Neural progenitor cell (in vitro differentiated cells): Measurements from ENCODE around the gene TBCB. TPM values are rescaled to one million over a fixed set of nuclear protein-coding genes. Genes with fewer than 3 reads are reported as not detected.

Experiments used
- DNase-seq: peaks from one replicate; pipeline ENCODE4 v3.0.0-alpha.2; 2016; ENCODE audit warnings: low spot score
- H2AFZ ChIP-seq: fragments of 200-600 bp; sonication (generic); replicated peaks from 2 replicates; pipeline ENCODE4 v1.6.1; 2016; ENCODE audit warnings: antibody characterized with exemption
- H3F3A ChIP-seq: fragments of 200-600 bp; sonication (generic); 2 replicates; pipeline ENCODE4 v1.6.1; 2016; ENCODE audit warnings: antibody characterized with exemption, low read depth
- H3K27ac ChIP-seq: fragments of 200-600 bp; sonication (generic); 2 replicates; pipeline ENCODE4 v1.5.1; 2016; ENCODE audit warnings: mild to moderate bottlenecking
- H3K27me3 ChIP-seq: fragments of 200-600 bp; sonication (generic); 2 replicates; pipeline ENCODE4 v1.6.1; 2016; ENCODE audit warnings: mild to moderate bottlenecking, moderate library complexity
- H3K36me3 ChIP-seq: fragments of 200-600 bp; sonication (generic); 2 replicates; pipeline ENCODE4 v1.5.1; 2016
- H3K4me1 ChIP-seq: fragments of 200-600 bp; sonication (generic); 2 replicates; pipeline ENCODE4 v1.6.1; 2016; ENCODE audit warnings: mixed run types
- H3K4me2 ChIP-seq: fragments of 200-600 bp; sonication (generic); 2 replicates; pipeline ENCODE4 v1.6.1; 2016
- H3K4me3 ChIP-seq: fragments of 200-600 bp; sonication (generic); 2 replicates; pipeline ENCODE4 v1.5.1; 2016
- H3K79me2 ChIP-seq: fragments of 200-600 bp; sonication (generic); 2 replicates; pipeline ENCODE4 v1.6.1; 2016; ENCODE audit warnings: low read depth
- H3K9ac ChIP-seq: fragments of 200-600 bp; sonication (generic); 2 replicates; pipeline ENCODE4 v1.6.1; 2016
- H3K9me3 ChIP-seq: fragments of 200-600 bp; sonication (generic); 2 replicates; pipeline ENCODE4 v1.5.1; 2016; ENCODE audit warnings: low read depth
- H4K20me1 ChIP-seq: fragments of 200-600 bp; sonication (generic); 2 replicates; pipeline ENCODE4 v1.6.1; 2016; ENCODE audit warnings: low read depth
- H3K27ac Mint-ChIP-seq: 3 replicates; pipeline ENCODE4 v1.8.0; 2021; ENCODE audit warnings: mixed read lengths
- H3K27me3 Mint-ChIP-seq: 2 replicates; pipeline ENCODE4 v1.8.0; 2022; ENCODE audit warnings: low read depth, mild to moderate bottlenecking, inconsistent platforms, moderate library complexity, mixed read lengths; ENCODE audit not compliant: insufficient read depth
- H3K36me3 Mint-ChIP-seq: 3 replicates; pipeline ENCODE4 v1.8.0; 2021; ENCODE audit warnings: mixed read lengths
- H3K4me1 Mint-ChIP-seq: 3 replicates; pipeline ENCODE4 v1.8.0; 2021; ENCODE audit warnings: mixed read lengths
- H3K4me3 Mint-ChIP-seq: 3 replicates; pipeline ENCODE4 v1.8.0; 2021; ENCODE audit warnings: mild to moderate bottlenecking, moderate library complexity, mixed read lengths
- H3K9me3 Mint-ChIP-seq: 3 replicates; pipeline ENCODE4 v1.8.0; 2020; ENCODE audit warnings: mixed read lengths
- CTCF ChIP-seq: fragments of 200-600 bp; sonication (generic); IDR thresholded peaks from 2 replicates; pipeline ENCODE4 v1.5.1; 2017; ENCODE audit warnings: antibody characterized with exemption, mild to moderate bottlenecking
- EZH2 ChIP-seq: fragments of 200-600 bp; sonication (generic); IDR thresholded peaks from 2 replicates; pipeline ENCODE4 v1.6.1; 2017; ENCODE audit warnings: antibody characterized with exemption, mild to moderate bottlenecking, moderate library complexity
- EZH2phosphoT487 ChIP-seq: fragments of 200-600 bp; sonication (generic); IDR thresholded peaks from 2 replicates; pipeline ENCODE4 v1.6.1; 2017; ENCODE audit warnings: antibody characterized with exemption
- total RNA-seq: library from RNA; depleted of rRNA; stranded (reverse); fragments of >200 nt; gene quantifications from 2 replicates; pipeline ENCODE4 v1.2.3, GENCODE V29; 2015; ENCODE audit warnings: low replicate concordance

TBCB gene
- total RNA-seq, 1 donor from 2014 or later: 166 TPM

GRCh38 chr19:36140304-36141038 lies 25.2 kb downstream of the TBCB start:
- no peak for TF ChIP-seq EZH2phosphoT487
- TF ChIP-seq CTCF: no peak
- no peak for TF ChIP-seq EZH2
- Histone ChIP-seq H3K4me1 (peaks cover 7% of the 10 kb centered on the region), H3K27ac (peak overlapping the region; percentile 63), H3K36me3 (no peaks in the 10 kb centered on the region), H3K79me2 (peaks cover 20% of the 10 kb centered on the region), H3F3A (peaks cover 13% of the 10 kb centered on the region), H3K4me2 (peak overlapping the region; percentile 83), H4K20me1 (peaks cover 15% of the 10 kb centered on the region), H3K4me3 (peak overlapping the region; percentile 91), H3K27me3 (no peaks in the 10 kb centered on the region), H3K9me3 (no peaks in the 10 kb centered on the region), H3K9ac (peak overlapping the region; percentile 74), H2AFZ (peak overlapping the region; percentile 15)
- peak; percentile 73 for DNase-seq
- H3K36me3 Mint-ChIP-seq: peaks cover 21% of the 10 kb centered on the region
- H3K27me3 Mint-ChIP-seq: peaks cover 11% of the 10 kb centered on the region
- no peaks in the 10 kb centered on the region for H3K9me3 Mint-ChIP-seq
- peaks cover 13% of the 10 kb centered on the region for H3K4me1 Mint-ChIP-seq
- H3K27ac Mint-ChIP-seq: peak overlapping the region; percentile 59
- peak overlapping the region; percentile 97 for H3K4me3 Mint-ChIP-seq

- peaks cover 20% of the 10 kb centered on the region for H3K79me2 ChIP-seq
- peaks cover 29% of the 10 kb centered on the region for H3K36me3 Mint-ChIP-seq
- H3K9ac ChIP-seq: peak overlapping the region; percentile 74
- peak overlapping the region; percentile 13 for H3K27ac Mint-ChIP-seq
- H3K9me3 ChIP-seq: no peaks in the 10 kb centered on the region
- peaks cover 15% of the 10 kb centered on the region for H4K20me1 ChIP-seq
- peaks cover 9% of the 10 kb centered on the region for H3K27me3 Mint-ChIP-seq
- H3K4me3 ChIP-seq: peak overlapping the region; percentile 91
- H3K9me3 Mint-ChIP-seq: no peaks in the 10 kb centered on the region
- peak; percentile 92 for DNase-seq
- H3K4me2 ChIP-seq: peak overlapping the region; percentile 83
- H2AFZ ChIP-seq: peak overlapping the region; percentile 15
- TF ChIP-seq CTCF (no peak), EZH2 (no peak), EZH2phosphoT487 (no peak)
- H3K27ac ChIP-seq: no peak overlapping the region
- peaks cover 13% of the 10 kb centered on the region for H3K4me1 Mint-ChIP-seq
- H3K36me3 ChIP-seq: no peaks in the 10 kb centered on the region
- H3K27me3 ChIP-seq: no peaks in the 10 kb centered on the region
- H3K4me3 Mint-ChIP-seq: peak overlapping the region; percentile 97
- H3K4me1 ChIP-seq: peaks cover 7% of the 10 kb centered on the region
- peaks cover 13% of the 10 kb centered on the region for H3F3A ChIP-seq
These were observed 26.0 kb downstream of the TBCB start for GRCh38 chr19:36141039-36141927.

GRCh38 chr19:36142046-36142445 lies 26.8 kb downstream of the TBCB start:
- no peak overlapping the region for H3K9ac ChIP-seq
- Mint-ChIP-seq H3K4me3 (peak overlapping the region; percentile 97), H3K27ac (no peak overlapping the region), H3K4me1 (peaks cover 8% of the 10 kb centered on the region), H3K36me3 (peaks cover 34% of the 10 kb centered on the region), H3K27me3 (peaks cover 9% of the 10 kb centered on the region), H3K9me3 (no peaks in the 10 kb centered on the region)
- H3K4me3 ChIP-seq: peak overlapping the region; percentile 91
- H3K36me3 ChIP-seq: no peaks in the 10 kb centered on the region
- H3K4me1 ChIP-seq: peaks cover 7% of the 10 kb centered on the region
- peaks cover 20% of the 10 kb centered on the region for H3K79me2 ChIP-seq
- H3K9me3 ChIP-seq: no peaks in the 10 kb centered on the region
- H3K4me2 ChIP-seq: peak overlapping the region; percentile 83
- no peak overlapping the region for H3K27ac ChIP-seq
- TF ChIP-seq CTCF (no peak), EZH2phosphoT487 (no peak), EZH2 (no peak)
- H4K20me1 ChIP-seq: peaks cover 15% of the 10 kb centered on the region
- no peak overlapping the region for H2AFZ ChIP-seq
- H3F3A ChIP-seq: peaks cover 13% of the 10 kb centered on the region
- no peak for DNase-seq
- H3K27me3 ChIP-seq: no peaks in the 10 kb centered on the region
